ENCODE measurements around the gene RAP2B.
"Not testable (repeated sequence)": the region's sequence is repeated elsewhere in the genome, so short reads cannot be mapped to it uniquely, and the experiment has no call there.

Gene RAP2B

GRCh38 chr3:153161714-153162512 lies at the start of gene RAP2B:
TSS of gene RAP2B (plus strand) at chr3:153162226. CDS start at chr3:153162694, 468 bp downstream.
- peak; percentile 95 for DNase-seq

GRCh38 chr3:153113541-153113940 lies 48.5 kb upstream of the RAP2B start:
- no peak for DNase-seq

GRCh38 chr3:153114270-153114669 lies 47.8 kb upstream of the RAP2B start:
- not testable (repeated sequence) for DNase-seq

- DNase-seq = no peak
These were observed 46.7 kb upstream of the RAP2B start for GRCh38 chr3:153115326-153115725.

- no peak for DNase-seq
These were observed 34.2 kb upstream of the RAP2B start for GRCh38 chr3:153127788-153128187.

- no peak for DNase-seq
These were observed 32.6 kb upstream of the RAP2B start for GRCh38 chr3:153129426-153129825.

- DNase-seq = no peak
These were observed 32.2 kb upstream of the RAP2B start for GRCh38 chr3:153129866-153130265.

- DNase-seq = no peak
These were observed 31.6 kb upstream of the RAP2B start for GRCh38 chr3:153130312-153130977.

- DNase-seq = no peak
These were observed 24.4 kb upstream of the RAP2B start for GRCh38 chr3:153137626-153138025.

GRCh38 chr3:153138276-153139210 lies 23.5 kb upstream of the RAP2B start:
- no peak for DNase-seq

GRCh38 chr3:153142961-153143360 lies 19.1 kb upstream of the RAP2B start:
- DNase-seq = no peak

GRCh38 chr3:153144071-153144470 lies 18.0 kb upstream of the RAP2B start:
- DNase-seq = no peak

- DNase-seq = no peak
These were observed 17.2 kb upstream of the RAP2B start for GRCh38 chr3:153144779-153145178.

GRCh38 chr3:153145454-153145853 lies 16.6 kb upstream of the RAP2B start:
- no peak for DNase-seq

GRCh38 chr3:153146191-153147053 lies 15.6 kb upstream of the RAP2B start:
- no peak for DNase-seq

GRCh38 chr3:153150991-153151390 lies 11.0 kb upstream of the RAP2B start:
- DNase-seq = no peak

GRCh38 chr3:153155786-153156185 lies 6.2 kb upstream of the RAP2B start:
- not testable (repeated sequence) for DNase-seq

- no peak for DNase-seq
These were observed 3.8 kb upstream of the RAP2B start for GRCh38 chr3:153158189-153158588.

- no peak for DNase-seq
These were observed 2.9 kb upstream of the RAP2B start for GRCh38 chr3:153158961-153159735.

- DNase-seq = no peak
These were observed 2.1 kb upstream of the RAP2B start for GRCh38 chr3:153159771-153160397.

Measured in activated T-cell treated with anti-CD3 and anti-CD28 coated beads, Interleukin-2, amount 50 U/mL, for 1 hour (primary cell).